ENCODE results near the gene MOAP1.

GRCh38 chr14:93184391-93185348 lies at the start of gene MOAP1, which contains the start of gene LYSET:
- TF ChIP-seq CTCF (IDR thresholded peaks at IDR 0.05) (peak in 3 of 7 experiments; percentile 4 to 35 (median 29)), EP300 (IDR thresholded peaks at IDR 0.05) (no peak), POLR2AphosphoS5 (IDR thresholded peaks at IDR 0.05) (peak; percentile 61 to 90 (median 89))

Measured in stomach (tissue), 4 donors.